ENCODE measurements around the gene MMP20.
"Not testable (repeated sequence)": the region's sequence is repeated elsewhere in the genome, so short reads cannot be mapped to it uniquely, and the experiment has no call there.

Gene MMP20

GRCh38 chr11:102625177-102625576 is at the start of gene MMP20:
TSS of gene MMP20 (minus strand) at chr11:102625332. CDS start at chr11:102625319, 13 bp downstream.
- ATAC-seq, result no peak

GRCh38 chr11:102669664-102670063 is 44.5 kb upstream of the MMP20 start:
- ATAC-seq, result no peak

- ATAC-seq, result no peak
Observed at GRCh38 chr11:102666331-102666957, 41.3 kb upstream of the MMP20 start.

GRCh38 chr11:102664001-102664752 is 39.0 kb upstream of the MMP20 start:
- ATAC-seq, result peak; percentile 32 to 62

- ATAC-seq, result no peak
Observed at GRCh38 chr11:102662607-102663006, 37.5 kb upstream of the MMP20 start.

- ATAC-seq, result no peak
Observed at GRCh38 chr11:102661040-102661439, 35.9 kb upstream of the MMP20 start.

GRCh38 chr11:102656528-102656927 is 31.4 kb upstream of the MMP20 start:
- ATAC-seq, result no peak

GRCh38 chr11:102655547-102655946 is 30.4 kb upstream of the MMP20 start:
- no peak for ATAC-seq

- no peak for ATAC-seq
Observed at GRCh38 chr11:102654761-102655160, 29.6 kb upstream of the MMP20 start.

GRCh38 chr11:102653744-102654291 is 28.7 kb upstream of the MMP20 start:
- ATAC-seq, result peak; percentile 27 to 35

- ATAC-seq, result no peak
Observed at GRCh38 chr11:102647430-102647829, 22.3 kb upstream of the MMP20 start.

GRCh38 chr11:102643941-102644340 is 18.8 kb upstream of the MMP20 start:
- no peak for ATAC-seq

- no peak for ATAC-seq
Observed at GRCh38 chr11:102640946-102641345, 15.8 kb upstream of the MMP20 start.

- no peak for ATAC-seq
Observed at GRCh38 chr11:102639656-102640055, 14.5 kb upstream of the MMP20 start.

GRCh38 chr11:102637731-102638130 is 12.6 kb upstream of the MMP20 start:
- no peak for ATAC-seq

- ATAC-seq, result no peak
Observed at GRCh38 chr11:102633385-102634026, 8.4 kb upstream of the MMP20 start.

- no peak for ATAC-seq
Observed at GRCh38 chr11:102632026-102632425, 6.9 kb upstream of the MMP20 start.

- ATAC-seq, result no peak
Observed at GRCh38 chr11:102630598-102631448, 5.7 kb upstream of the MMP20 start.

GRCh38 chr11:102629908-102630307 is 4.8 kb upstream of the MMP20 start:
- ATAC-seq, result not testable (repeated sequence)

- no peak for ATAC-seq
Observed at GRCh38 chr11:102626676-102627075, 1.5 kb upstream of the MMP20 start.

- ATAC-seq, result no peak
Observed at GRCh38 chr11:102623998-102624397, 1.1 kb downstream of the MMP20 start.

- ATAC-seq, result no peak
Observed at GRCh38 chr11:102623128-102623527, 2.0 kb downstream of the MMP20 start.

- no peak for ATAC-seq
Observed at GRCh38 chr11:102622258-102622657, 2.9 kb downstream of the MMP20 start.
